Psoas muscle (tissue), 8 donors: ENCODE data around the gene IFIT1. TPM values are rescaled to one million over a fixed set of nuclear protein-coding genes. Genes with fewer than 3 reads are reported as not detected.
"Not testable (repeated sequence)": the region's sequence is repeated elsewhere in the genome, so short reads cannot be mapped to it uniquely, and the experiment has no call there.

Experiments
- ATAC-seq, 4 donors: fragments of 200-7000 bp; cut with Tn5 transposase; one replicate each; pipeline ENCODE4 v1.9.1; 2020; ENCODE audit warnings: moderate library complexity in 3 of 4, mild to moderate bottlenecking in 2 of 4
- DNase-seq, 2 donors: peaks; one replicate each; pipeline ENCODE4 v3.0.0-alpha.2; 2020
- H3K27ac ChIP-seq: fragments of 200-600 bp; one replicate; pipeline ENCODE4 v1.8.0; 2022
- H3K27me3 ChIP-seq, 3 donors: fragments of 200-600 bp in 1 of 3; one replicate each; pipeline versions ENCODE4 v1.6.1 to v1.8.0; 2013 to 2022; ENCODE audit warnings: low read length in 2 of 3, mild to moderate bottlenecking in 2 of 3, moderate library complexity in 1 of 3; ENCODE audit not compliant: insufficient read depth in 3 of 3
- H3K36me3 ChIP-seq, 2 donors: fragments of 200-600 bp in 1 of 2; one replicate each; pipeline versions ENCODE4 v1.6.1 to v1.8.0; 2013 to 2022; ENCODE audit warnings: low read depth in 1 of 2, mild to moderate bottlenecking in 1 of 2, moderate library complexity in 1 of 2; ENCODE audit not compliant: insufficient read depth in 1 of 2
- H3K4me1 ChIP-seq: fragments of 200-600 bp; one replicate; pipeline ENCODE4 v1.8.0; 2022
- H3K4me3 ChIP-seq: fragments of 200-600 bp; one replicate; pipeline ENCODE4 v1.8.0; 2022; ENCODE audit warnings: mild to moderate bottlenecking
- H3K9me3 ChIP-seq: fragments of 200-600 bp; one replicate; pipeline ENCODE4 v1.8.0; 2022
- CTCF ChIP-seq: fragments of 200-600 bp; IDR thresholded peaks from one replicate; pipeline ENCODE4 v1.8.0; 2022; ENCODE audit warnings: antibody characterized with exemption
- WGBS, 3 donors: extraction: QIAGEN DNeasy Blood & Tissue Kit; methylation state at CpG; one replicate each; pipeline versions ENCODE4 v1.1.6 to v1.1.7; 2013; 5-methylcytosine and 5-hydroxymethylcytosine counted together
- intact Hi-C, 2 donors: fragments of 100-400 bp; cut with DNase I; formaldehyde crosslinking; loops; one replicate each; pipeline versions ENCODE4 v1.11.0 to v1.14.2; 2022
- polyA plus RNA-seq, 3 donors: library from polyadenylated mRNA; stranded (reverse); fragments of 200-250 nt; gene quantifications; one replicate each; pipeline ENCODE4 v1.2.3, GENCODE V29; 2013
- total RNA-seq, 4 donors: library from RNA; stranded (reverse); fragmentation: NEBNext Ultra II Directional in 2 of 4; extraction: Animal tissue kit (Norgen Biotek cat#: 25700) in 2 of 4; gene quantifications; one replicate each; pipeline versions ENCODE4 v1.2.1 to v1.2.4, GENCODE V29; 2021 to 2023
- donor health status: healthy with polysubstance abuse.
- donor health status: DM: no; HTN: no; CAD: no; lungs with moderate emphysema.
- donor health status: Bipolar disorder and iron deficiency.
- donor health status: healthy.
- donor health status: DM: yes; HTN: yes; CAD: no.
- donor health status: DM: no; HTN: no; CAD: no.
- donor health status: DM: no; HTN: no; CAD: no.
- donor health status: DM: yes; HTN: yes; CAD: no.

The IFIT1 gene
- total and polyA plus RNA-seq, 7 donors: 1.6 to 22.5 (median 3.3) TPM

GRCh38 chr10:89388806-89389205 lies 3.6 kb upstream of the IFIT1 start:
- no peak overlapping the region for H3K27ac ChIP-seq
- no peaks in the 10 kb centered on the region for H3K36me3 ChIP-seq
- intact Hi-C loops: loop anchor here in 1 of 2 donors (5.0 kb wide), 1 partner anchor 97 kb away; no protein-coding TSS in a partner anchor
- WGBS, 3 donors: 70 to 73% (median 71%) methylated on average over 2 of the region's 2 CpGs
- no peak overlapping the region for H3K4me3 ChIP-seq
- no peaks in the 10 kb centered on the region for H3K9me3 ChIP-seq
- no peaks in the 10 kb centered on the region for H3K27me3 ChIP-seq
- peaks cover 32% of the 10 kb centered on the region for H3K4me1 ChIP-seq
- TF ChIP-seq CTCF: no peak
- no peak for DNase-seq
- ATAC-seq: no peak

- ATAC-seq (no peak), DNase-seq (no peak)
- H3K9me3 ChIP-seq: no peaks in the 10 kb centered on the region
- H3K4me1 ChIP-seq: peaks cover 37% of the 10 kb centered on the region
- TF ChIP-seq CTCF: peak; percentile 45
- H3K36me3 ChIP-seq: no peaks in the 10 kb centered on the region
- no peaks in the 10 kb centered on the region for H3K27me3 ChIP-seq
- H3K27ac ChIP-seq: no peak overlapping the region
- intact Hi-C loops: loop anchor here in 1 of 2 donors (5.0 kb wide), 1 partner anchor 97 kb away; no protein-coding TSS in a partner anchor
- WGBS, 3 donors: 79 to 87% (median 81%) methylated on average over 1 of the region's 1 CpG
- H3K4me3 ChIP-seq: no peak overlapping the region
Observed at GRCh38 chr10:89389254-89389653, 3.2 kb upstream of the IFIT1 start.

- no peak for TF ChIP-seq CTCF
- no peaks in the 10 kb centered on the region for H3K27me3 ChIP-seq
- no peaks in the 10 kb centered on the region for H3K9me3 ChIP-seq
- H3K27ac ChIP-seq: peak overlapping the region; percentile 27
- no peak overlapping the region for H3K4me3 ChIP-seq
- H3K36me3 ChIP-seq: no peaks in the 10 kb centered on the region
- H3K4me1 ChIP-seq: peaks cover 42% of the 10 kb centered on the region
- no peak for DNase-seq
- intact Hi-C loops: no loop called here
- ATAC-seq: peak in 1 of 4 donors; percentile 29
- 65 to 77% (median 73%) methylated on average over 5 of the region's 5 CpGs for WGBS, 3 donors
Observed at GRCh38 chr10:89390476-89391225, 1.8 kb upstream of the IFIT1 start.

GRCh38 chr10:89391226-89391576 lies 1.2 kb upstream of the IFIT1 start:
- H3K27me3 ChIP-seq, intact Hi-C loops, H3K9me3 ChIP-seq, H3K36me3 ChIP-seq, H3K4me3 ChIP-seq, DNase-seq, ATAC-seq: not testable (repeated sequence)
- Histone ChIP-seq H3K27ac (peak overlapping the region; percentile 27), H3K4me1 (peaks cover 42% of the 10 kb centered on the region)
- 88 to 95% (median 94%) methylated on average over 4 of the region's 4 CpGs for WGBS, 3 donors

- Histone ChIP-seq H3K9me3 (no peaks in the 10 kb centered on the region), H3K4me1 (peaks cover 42% of the 10 kb centered on the region), H3K27ac (peak overlapping the region; percentile 78), H3K36me3 (no peaks in the 10 kb centered on the region), H3K4me3 (peak overlapping the region; percentile 72), H3K27me3 (no peaks in the 10 kb centered on the region)
- WGBS, 3 donors: 0 to 5% (median 4%) methylated on average over 2 of the region's 2 CpGs
- intact Hi-C loops: no loop called here
- DNase-seq: no peak
- ATAC-seq: peak; percentile 41 to 74 (median 62)
- TF ChIP-seq CTCF: no peak
Observed at GRCh38 chr10:89392974-89393373, 551 bp downstream of the IFIT1 start.
